HG02642 (cell line): Measurements from ENCODE around the gene IGSF1.

ENCODE experiments used
- ATAC-seq: cut with Tn5 transposase; IDR thresholded peaks from one replicate; pipeline ENCODE4 v1.9.1; 2021; ENCODE audit warnings: mild to moderate bottlenecking; ENCODE audit not compliant: unreplicated experiment, poor library complexity

The IGSF1 gene

GRCh38 chrX:131288738-131289511 lies at the start of gene IGSF1:
Gene IGSF1, minus strand, starts transcription at chrX:131289306. Its CDS starts 2,632 bp downstream, at chrX:131286674.
- ATAC-seq = no peak

GRCh38 chrX:131332331-131332730 lies 43.2 kb upstream of the IGSF1 start:
- no peak for ATAC-seq

GRCh38 chrX:131331152-131331551 lies 42.0 kb upstream of the IGSF1 start:
- no peak for ATAC-seq

- ATAC-seq = no peak
These were observed 41.6 kb upstream of the IGSF1 start for GRCh38 chrX:131330735-131331134.

GRCh38 chrX:131322651-131323050 lies 33.5 kb upstream of the IGSF1 start:
- ATAC-seq = no peak

GRCh38 chrX:131317326-131317725 lies 28.2 kb upstream of the IGSF1 start:
- no peak for ATAC-seq

- no peak for ATAC-seq
These were observed 27.2 kb upstream of the IGSF1 start for GRCh38 chrX:131316260-131316659.

- ATAC-seq = no peak
These were observed 19.9 kb upstream of the IGSF1 start for GRCh38 chrX:131308980-131309379.

- ATAC-seq = no peak
These were observed 17.5 kb upstream of the IGSF1 start for GRCh38 chrX:131306601-131307000.

- no peak for ATAC-seq
These were observed 16.8 kb upstream of the IGSF1 start for GRCh38 chrX:131305926-131306325.

GRCh38 chrX:131302701-131303100 lies 13.6 kb upstream of the IGSF1 start:
- ATAC-seq = no peak

- ATAC-seq = no peak
These were observed 12.0 kb upstream of the IGSF1 start for GRCh38 chrX:131301155-131301554.

GRCh38 chrX:131298846-131299245 lies 9.7 kb upstream of the IGSF1 start:
- ATAC-seq = no peak

- no peak for ATAC-seq
These were observed 8.9 kb upstream of the IGSF1 start for GRCh38 chrX:131298036-131298435.

- no peak for ATAC-seq
These were observed 421 bp upstream of the IGSF1 start for GRCh38 chrX:131289527-131289926.

GRCh38 chrX:131288188-131288587 lies 918 bp downstream of the IGSF1 start:
- no peak for ATAC-seq

- ATAC-seq = no peak
These were observed 1.4 kb downstream of the IGSF1 start for GRCh38 chrX:131287560-131288179.

GRCh38 chrX:131279617-131280016 lies 9.5 kb downstream of the IGSF1 start:
- ATAC-seq = no peak

GRCh38 chrX:131279197-131279596 lies 9.9 kb downstream of the IGSF1 start:
- ATAC-seq = no peak

GRCh38 chrX:131277543-131278136 lies 11.5 kb downstream of the IGSF1 start:
- ATAC-seq = no peak

- ATAC-seq = no peak
These were observed 16.1 kb downstream of the IGSF1 start for GRCh38 chrX:131273011-131273410.

- ATAC-seq = no peak
These were observed 17.3 kb downstream of the IGSF1 start for GRCh38 chrX:131271826-131272225.
